Neuronal stem cell (in vitro differentiated cells): Measurements from ENCODE around the gene RASL10A.

ENCODE experiments used
- DNase-seq: peaks from one replicate; pipeline ENCODE4 v3.0.0-alpha.2; 2013; ENCODE audit warnings: low spot score
- H2AFZ ChIP-seq: one replicate; pipeline ENCODE4 v1.6.1; 2013; ENCODE audit warnings: mild to moderate bottlenecking, low read length, inconsistent platforms
- H2AK5ac ChIP-seq: 2 replicates; pipeline ENCODE4 v1.6.1; 2013; ENCODE audit warnings: low read depth, mild to moderate bottlenecking, inconsistent platforms, low read length, moderate library complexity, mixed read lengths
- H2BK120ac ChIP-seq: 2 replicates; pipeline ENCODE4 v1.6.1; 2013; ENCODE audit warnings: low read depth, mild to moderate bottlenecking, inconsistent platforms, low read length, moderate library complexity, mixed read lengths
- H2BK12ac ChIP-seq: one replicate; pipeline ENCODE4 v1.6.1; 2013; ENCODE audit warnings: low read length, inconsistent platforms
- H2BK15ac ChIP-seq: 2 replicates; pipeline ENCODE4 v1.6.1; 2013; ENCODE audit warnings: mild to moderate bottlenecking, low read length, inconsistent platforms, mixed read lengths
- H2BK5ac ChIP-seq: one replicate; pipeline ENCODE4 v1.6.1; 2013; ENCODE audit warnings: inconsistent platforms, mild to moderate bottlenecking, low read length, moderate library complexity
- H3K14ac ChIP-seq: one replicate; pipeline ENCODE4 v1.6.1; 2013; ENCODE audit warnings: low read length, inconsistent platforms
- H3K18ac ChIP-seq: 2 replicates; pipeline ENCODE4 v1.6.1; 2013; ENCODE audit warnings: low read length, inconsistent platforms
- H3K23ac ChIP-seq: 2 replicates; pipeline ENCODE4 v1.6.1; 2013; ENCODE audit warnings: low read depth, mild to moderate bottlenecking, mixed read lengths, low read length, inconsistent platforms; ENCODE audit not compliant: poor library complexity
- H3K27ac ChIP-seq: replicated peaks from 3 replicates; pipeline ENCODE4 v1.5.1; 2013; ENCODE audit warnings: low read length, inconsistent platforms
- H3K27me3 ChIP-seq, 3 experiments: 2 replicates each; pipeline ENCODE4 v1.6.1; 2013; ENCODE audit warnings: low read length in 3 of 3, mild to moderate bottlenecking in 2 of 3, inconsistent platforms in 1 of 3, low read depth in 1 of 3, mixed read lengths in 1 of 3, moderate library complexity in 1 of 3; ENCODE audit not compliant: control insufficient read depth in 3 of 3, insufficient read depth in 3 of 3
- H3K36me3 ChIP-seq, 2 donors: replicated peaks in 1 of 2; 2 replicates each; pipeline ENCODE4 v1.6.1; 2013; ENCODE audit warnings: low read length in 2 of 2; ENCODE audit not compliant: control insufficient read depth in 2 of 2, insufficient read depth in 2 of 2
- H3K4ac ChIP-seq: 2 replicates; pipeline ENCODE4 v1.6.1; 2013; ENCODE audit warnings: inconsistent platforms, mild to moderate bottlenecking, low read length, moderate library complexity
- H3K4me1 ChIP-seq, 2 donors: 1 replicate in 1 of 2; 2 replicates in 1 of 2; pipeline ENCODE4 v1.6.1; 2013; ENCODE audit warnings: low read length in 2 of 2, low read depth in 1 of 2; ENCODE audit not compliant: control insufficient read depth in 2 of 2, insufficient read depth in 1 of 2
- H3K4me2 ChIP-seq: one replicate; pipeline ENCODE4 v1.6.1; 2013; ENCODE audit warnings: mild to moderate bottlenecking, low read length, inconsistent platforms; ENCODE audit not compliant: insufficient read depth, poor library complexity, severe bottlenecking
- H3K4me3 ChIP-seq, 2 donors: 2 replicates each; pipeline ENCODE4 v1.5.1; 2013; ENCODE audit warnings: low read length in 2 of 2, mild to moderate bottlenecking in 2 of 2, inconsistent platforms in 1 of 2, moderate library complexity in 1 of 2
- H3K79me1 ChIP-seq: one replicate; pipeline ENCODE4 v1.6.1; 2013; ENCODE audit warnings: low read depth, mild to moderate bottlenecking, inconsistent platforms, low read length, moderate library complexity
- H3K9ac ChIP-seq: one replicate; pipeline ENCODE4 v1.6.1; 2013; ENCODE audit warnings: mild to moderate bottlenecking, low read depth, low read length, inconsistent platforms; ENCODE audit not compliant: poor library complexity
- H3K9me3 ChIP-seq, 2 donors: replicated peaks in 1 of 2; 2 replicates each; pipeline versions ENCODE3 to v1.6.1; 2013; ENCODE audit warnings: low read length in 2 of 2, mild to moderate bottlenecking in 2 of 2, inconsistent platforms in 1 of 2, low read depth in 1 of 2, mixed read lengths in 1 of 2, moderate library complexity in 1 of 2; ENCODE audit not compliant: control insufficient read depth in 2 of 2, insufficient read depth in 1 of 2
- H4K8ac ChIP-seq: one replicate; pipeline ENCODE4 v1.6.1; 2013; ENCODE audit warnings: low read depth, mild to moderate bottlenecking, inconsistent platforms, low read length, moderate library complexity
- H4K91ac ChIP-seq: one replicate; pipeline ENCODE4 v1.6.1; 2013; ENCODE audit warnings: low read length, low read depth, mild to moderate bottlenecking, inconsistent platforms; ENCODE audit not compliant: poor library complexity
- WGBS, 2 donors: extraction: QIAGEN DNeasy Blood & Tissue Kit; methylation state at CpG; one replicate each; pipeline ENCODE4 v1.1.7; 2013; ENCODE audit warnings: missing lambda C conversion rate in 2 of 2, mixed read lengths in 1 of 2; ENCODE audit not compliant: insufficient read length in 2 of 2, insufficient replicate concordance in 1 of 2; ENCODE audit errors: extremely low coverage in 2 of 2; 5-methylcytosine and 5-hydroxymethylcytosine counted together

The RASL10A gene

DNA sequence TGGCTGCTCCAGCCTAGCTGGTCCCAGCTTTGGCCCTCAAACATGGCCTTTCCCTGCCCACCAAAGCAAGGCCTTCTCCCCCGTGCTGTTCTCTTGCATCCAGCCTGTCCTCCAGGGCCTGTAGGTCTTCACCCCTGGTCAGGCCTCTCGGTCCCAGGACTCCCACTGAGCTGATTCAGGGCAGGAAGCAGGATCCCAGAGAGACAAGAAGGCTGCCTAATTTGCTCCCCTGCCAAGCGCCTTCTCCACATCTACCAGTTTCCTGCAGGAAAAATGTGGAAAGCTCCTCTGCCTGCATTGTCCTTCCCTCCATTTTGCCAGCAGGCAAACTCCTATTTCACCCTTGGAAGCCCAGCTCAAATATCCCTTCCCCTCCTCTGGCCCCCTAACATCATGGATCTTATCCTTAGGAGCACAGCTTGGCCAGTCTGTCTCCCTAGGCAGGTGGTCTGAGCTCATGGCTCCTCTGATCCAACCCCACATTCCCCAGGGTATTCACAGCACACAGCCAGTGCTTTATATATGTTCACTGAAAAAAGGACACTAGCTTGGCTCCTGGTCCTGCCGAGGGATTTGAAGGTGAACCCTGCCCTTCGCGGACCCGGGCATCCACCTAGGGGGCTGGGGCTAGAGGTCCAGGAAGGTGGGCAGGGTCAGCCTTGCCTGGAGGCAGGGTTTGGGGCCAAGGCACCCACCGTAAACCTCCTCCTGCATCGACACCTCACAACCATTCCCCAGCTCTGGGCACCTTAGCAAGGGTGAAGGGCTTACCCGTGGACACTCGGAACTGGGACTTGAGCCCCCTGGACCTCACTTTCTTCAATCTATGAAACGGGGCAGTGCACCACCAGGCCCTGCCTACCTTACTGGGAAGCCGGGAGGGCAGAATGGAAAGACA is 48.7 kb downstream of the RASL10A start:
- Histone ChIP-seq H3K4me1 (peaks cover 13 to 37% of the 10 kb centered on the region in 2 donors), H2BK12ac (no peak overlapping the region), H4K91ac (no peak overlapping the region), H2AK5ac (peak overlapping the region; percentile 41), H3K79me1 (peaks cover 20% of the 10 kb centered on the region), H2BK5ac (no peak overlapping the region), H3K27me3 (no peaks in the 10 kb centered on the region), H3K18ac (peak overlapping the region; percentile 28), H3K27ac (no peak overlapping the region), H3K23ac (peak overlapping the region; percentile 8), H3K4me3 (peak overlapping the region; percentile 70 to 94), H3K4me2 (peak overlapping the region; percentile 77), H2BK15ac (no peak overlapping the region), H2AFZ (peak overlapping the region; percentile 100), H3K9me3 (no peaks in the 10 kb centered on the region), H3K4ac (peak overlapping the region; percentile 7), H3K9ac (peak overlapping the region; percentile 83), H2BK120ac (no peak overlapping the region), H3K36me3 (peaks cover 22 to 56% of the 10 kb centered on the region in 2 donors), H3K14ac (no peak overlapping the region), H4K8ac (no peak overlapping the region)
- WGBS, 2 donors, result no CpG with 5 or more reads among the region's 13 CpGs
- DNase-seq, result no peak

DNA sequence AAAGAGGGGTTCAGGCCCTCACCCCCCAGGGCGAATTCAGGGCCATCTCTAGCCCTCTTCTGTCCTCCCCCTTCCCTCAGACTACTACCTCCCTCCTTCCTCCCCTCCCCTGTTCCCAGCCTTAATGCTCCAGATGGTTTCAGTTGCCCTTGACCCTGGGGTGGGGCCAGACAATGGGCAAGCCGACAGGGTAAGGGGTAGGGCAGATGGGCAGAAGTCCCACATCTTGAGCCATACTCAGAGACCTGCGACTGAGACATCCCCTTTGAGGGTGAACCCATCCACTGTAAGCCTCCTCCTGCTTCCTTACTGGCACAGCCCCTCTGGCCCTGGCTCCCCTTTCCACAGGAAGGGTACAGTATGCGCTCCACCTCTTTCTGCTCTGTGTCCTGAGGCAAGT is 49.6 kb downstream of the RASL10A start:
- Histone ChIP-seq H3K27ac (no peak overlapping the region), H2BK15ac (no peak overlapping the region)

DNA sequence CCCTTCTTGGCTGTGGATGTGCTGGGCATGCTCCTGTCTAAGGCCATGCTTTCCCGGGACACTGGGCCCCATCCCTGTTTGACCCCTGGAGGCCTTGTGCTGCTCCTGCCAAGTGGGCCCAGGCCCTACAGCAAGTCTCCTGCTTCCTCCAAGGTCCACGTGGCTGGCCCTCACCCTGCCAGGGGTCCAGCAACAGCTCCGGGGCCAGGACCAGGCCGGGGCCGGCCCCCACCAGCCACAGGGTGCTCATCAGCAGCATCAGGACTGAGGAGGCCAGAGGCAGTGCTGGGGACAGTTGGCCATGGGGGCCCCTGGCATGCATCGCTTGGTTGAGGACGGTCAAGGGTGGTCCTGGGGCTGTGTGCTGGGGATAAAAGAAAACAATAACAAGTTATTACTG is 50.2 kb downstream of the RASL10A start:
- H4K8ac ChIP-seq, result no peak overlapping the region
- peak overlapping the region; percentile 16 for H3K18ac ChIP-seq
- no peak overlapping the region for H3K9ac ChIP-seq
- no peak overlapping the region for H3K23ac ChIP-seq
- H3K4me3 ChIP-seq, result no peak overlapping the region
- H3K36me3 ChIP-seq, result peaks cover 24 to 55% of the 10 kb centered on the region in 2 donors
- H3K14ac ChIP-seq, result no peak overlapping the region
- no peak overlapping the region for H2AFZ ChIP-seq
- no peaks in the 10 kb centered on the region for H3K9me3 ChIP-seq
- no peak overlapping the region for H2BK15ac ChIP-seq
- H3K4me1 ChIP-seq, result peaks cover 11 to 25% of the 10 kb centered on the region in 2 donors
- no CpG with 5 or more reads among the region's 7 CpGs for WGBS, 2 donors
- H3K79me1 ChIP-seq, result peaks cover 20% of the 10 kb centered on the region
- no peak overlapping the region for H2BK5ac ChIP-seq
- no peak overlapping the region for H3K27ac ChIP-seq
- DNase-seq, result no peak
- no peak overlapping the region for H3K4ac ChIP-seq
- no peak overlapping the region for H4K91ac ChIP-seq
- no peak overlapping the region for H3K4me2 ChIP-seq
- H2BK12ac ChIP-seq, result no peak overlapping the region
- H2BK120ac ChIP-seq, result no peak overlapping the region
- H3K27me3 ChIP-seq, result no peaks in the 10 kb centered on the region
- H2AK5ac ChIP-seq, result no peak overlapping the region

More for the DNA sequence above, 49.6 kb downstream of the RASL10A start:
- Histone ChIP-seq H3K4me1 (peaks cover 11 to 31% of the 10 kb centered on the region in 2 donors), H3K36me3 (peaks cover 22 to 55% of the 10 kb centered on the region in 2 donors), H2AK5ac (no peak overlapping the region), H3K4me3 (peak overlapping the region in 1 of 2 donors; percentile 70), H2BK12ac (no peak overlapping the region), H2BK120ac (no peak overlapping the region), H4K91ac (no peak overlapping the region), H3K23ac (no peak overlapping the region), H3K18ac (no peak overlapping the region), H3K9ac (no peak overlapping the region), H3K9me3 (no peaks in the 10 kb centered on the region), H3K14ac (no peak overlapping the region), H3K4me2 (no peak overlapping the region), H3K79me1 (peaks cover 20% of the 10 kb centered on the region), H3K27me3 (no peaks in the 10 kb centered on the region), H2BK5ac (no peak overlapping the region), H4K8ac (no peak overlapping the region), H2AFZ (no peak overlapping the region), H3K4ac (no peak overlapping the region)
- no CpG with 5 or more reads among the region's 4 CpGs for WGBS, 2 donors
- DNase-seq, result no peak

DNA sequence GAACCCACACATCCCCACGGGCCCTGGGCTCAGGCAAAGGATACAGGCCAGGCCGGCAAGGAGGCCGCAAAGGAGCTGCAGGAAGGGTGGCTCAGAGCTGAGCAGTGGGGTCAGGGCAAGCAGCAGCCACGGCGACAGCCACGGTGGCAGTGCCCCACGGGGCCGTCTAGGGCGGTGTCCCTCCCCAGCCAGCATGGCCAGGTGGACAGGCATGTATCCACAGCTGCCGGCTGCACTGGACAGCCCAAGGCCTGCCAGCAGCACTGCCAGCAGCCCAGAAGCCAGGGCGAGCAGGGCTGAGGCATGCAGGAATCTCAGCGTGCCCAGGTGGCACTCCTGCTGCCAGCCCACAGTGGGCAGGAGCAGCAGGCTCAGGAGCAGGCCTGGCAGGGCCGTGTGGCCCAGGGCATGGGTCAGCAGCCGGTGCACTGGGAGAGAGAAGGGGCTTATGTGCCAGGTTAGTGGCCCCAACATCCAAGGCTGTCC is 51.7 kb downstream of the RASL10A start:
- no peaks in the 10 kb centered on the region for H3K9me3 ChIP-seq
- H3K23ac ChIP-seq, result peak overlapping the region; percentile 81
- DNase-seq, result no peak
- no peak overlapping the region for H2BK15ac ChIP-seq
- H2BK12ac ChIP-seq, result no peak overlapping the region
- no peak overlapping the region for H4K91ac ChIP-seq
- peaks cover 20% of the 10 kb centered on the region for H3K79me1 ChIP-seq
- H2BK5ac ChIP-seq, result no peak overlapping the region
- H3K4me2 ChIP-seq, result no peak overlapping the region
- H3K4me1 ChIP-seq, result peaks cover 8 to 11% of the 10 kb centered on the region in 2 donors
- H3K36me3 ChIP-seq, result peaks cover 34 to 56% of the 10 kb centered on the region in 2 donors
- no peak overlapping the region for H3K14ac ChIP-seq
- peak overlapping the region; percentile 9 for H3K18ac ChIP-seq
- H3K4ac ChIP-seq, result no peak overlapping the region
- H4K8ac ChIP-seq, result peak overlapping the region; percentile 74
- H3K9ac ChIP-seq, result peak overlapping the region; percentile 51
- H2BK120ac ChIP-seq, result no peak overlapping the region
- peak overlapping the region in 1 of 2 donors; percentile 25 for H3K4me3 ChIP-seq
- H3K27ac ChIP-seq, result no peak overlapping the region
- no CpG with 5 or more reads among the region's 14 CpGs for WGBS, 2 donors
- H2AFZ ChIP-seq, result no peak overlapping the region
- H2AK5ac ChIP-seq, result no peak overlapping the region
- H3K27me3 ChIP-seq, result no peaks in the 10 kb centered on the region
